Measurements from ENCODE around the gene TNIK.

- TF ChIP-seq CTCF (IDR thresholded peaks at IDR 0.05) (no peak), POLR2A (IDR thresholded peaks at IDR 0.05) (no peak)
Measured at GRCh38 chr3:171307988-171308387, 152.2 kb downstream of the TNIK start.

Data from uterus (tissue), 2 donors.